ENCODE results near the gene KCNMA1. TPM values are rescaled to one million over a fixed set of nuclear protein-coding genes. Genes with fewer than 3 reads are reported as not detected.

Gene KCNMA1
- total and polyA plus RNA-seq, 10 of the 15 experiments (the other 5 are each of a cell fraction or from before 2014, with no cell fraction given): 8.5 to 77.0 (median 21.3) TPM

DNA sequence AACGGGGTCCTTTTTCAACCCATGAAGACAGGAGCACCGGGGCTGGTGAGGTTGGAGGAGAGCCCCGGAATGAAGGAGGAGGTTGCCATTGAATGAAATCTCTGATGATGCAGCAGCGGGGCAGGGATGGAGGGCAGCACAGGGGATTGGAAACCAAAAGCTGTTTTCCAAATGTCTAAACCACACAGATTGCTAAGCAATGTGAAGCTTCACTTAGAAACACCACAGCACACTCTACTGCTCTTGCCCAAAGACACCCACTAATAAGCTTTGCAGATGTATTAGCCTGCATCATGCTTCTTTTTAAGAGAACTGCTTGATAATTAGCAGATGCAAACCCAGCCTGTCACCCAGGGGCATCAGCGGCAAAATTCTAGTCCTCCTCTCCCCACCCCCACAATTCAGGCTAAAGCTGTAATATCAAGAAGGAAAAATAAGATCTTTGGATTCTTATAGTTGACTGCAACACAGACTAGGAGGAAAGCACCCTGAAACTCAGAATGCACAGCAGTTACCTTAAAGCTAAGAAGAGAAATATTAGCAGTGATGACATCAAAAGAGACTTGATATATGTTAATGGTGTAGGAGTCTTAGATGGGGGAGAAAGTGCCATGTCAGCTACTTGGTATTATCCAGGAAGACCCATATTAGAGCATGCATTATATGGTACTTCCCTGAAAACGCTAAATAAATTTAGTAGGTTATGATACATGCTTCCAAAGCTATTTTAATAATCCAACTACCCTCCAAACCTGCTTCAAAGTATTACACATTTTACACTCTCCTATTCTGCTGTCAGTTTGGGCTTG, 666.7 kb downstream of the KCNMA1 start (continued):
- TF ChIP-seq, protein P1, sequence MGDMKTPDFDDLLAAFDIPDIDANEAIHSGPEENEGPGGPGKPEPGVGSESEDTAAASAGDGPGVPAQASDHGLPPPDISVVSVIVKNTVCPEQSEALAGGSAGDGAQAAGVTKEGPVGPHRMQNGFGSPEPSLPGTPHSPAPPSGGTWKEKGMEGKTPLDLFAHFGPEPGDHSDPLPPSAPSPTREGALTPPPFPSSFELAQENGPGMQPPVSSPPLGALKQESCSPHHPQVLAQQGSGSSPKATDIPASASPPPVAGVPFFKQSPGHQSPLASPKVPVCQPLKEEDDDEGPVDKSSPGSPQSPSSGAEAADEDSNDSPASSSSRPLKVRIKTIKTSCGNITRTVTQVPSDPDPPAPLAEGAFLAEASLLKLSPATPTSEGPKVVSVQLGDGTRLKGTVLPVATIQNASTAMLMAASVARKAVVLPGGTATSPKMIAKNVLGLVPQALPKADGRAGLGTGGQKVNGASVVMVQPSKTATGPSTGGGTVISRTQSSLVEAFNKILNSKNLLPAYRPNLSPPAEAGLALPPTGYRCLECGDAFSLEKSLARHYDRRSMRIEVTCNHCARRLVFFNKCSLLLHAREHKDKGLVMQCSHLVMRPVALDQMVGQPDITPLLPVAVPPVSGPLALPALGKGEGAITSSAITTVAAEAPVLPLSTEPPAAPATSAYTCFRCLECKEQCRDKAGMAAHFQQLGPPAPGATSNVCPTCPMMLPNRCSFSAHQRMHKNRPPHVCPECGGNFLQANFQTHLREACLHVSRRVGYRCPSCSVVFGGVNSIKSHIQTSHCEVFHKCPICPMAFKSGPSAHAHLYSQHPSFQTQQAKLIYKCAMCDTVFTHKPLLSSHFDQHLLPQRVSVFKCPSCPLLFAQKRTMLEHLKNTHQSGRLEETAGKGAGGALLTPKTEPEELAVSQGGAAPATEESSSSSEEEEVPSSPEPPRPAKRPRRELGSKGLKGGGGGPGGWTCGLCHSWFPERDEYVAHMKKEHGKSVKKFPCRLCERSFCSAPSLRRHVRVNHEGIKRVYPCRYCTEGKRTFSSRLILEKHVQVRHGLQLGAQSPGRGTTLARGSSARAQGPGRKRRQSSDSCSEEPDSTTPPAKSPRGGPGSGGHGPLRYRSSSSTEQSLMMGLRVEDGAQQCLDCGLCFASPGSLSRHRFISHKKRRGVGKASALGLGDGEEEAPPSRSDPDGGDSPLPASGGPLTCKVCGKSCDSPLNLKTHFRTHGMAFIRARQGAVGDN (IDR thresholded peaks at IDR 0.05): no peak
- TF ChIP-seq ZNF217 (IDR thresholded peaks at IDR 0.05): no peak
- no peak for TF ChIP-seq TAF1 (IDR thresholded peaks at IDR 0.05; ENCODE audit: borderline replicate concordance, low read depth, low read length)

DNA sequence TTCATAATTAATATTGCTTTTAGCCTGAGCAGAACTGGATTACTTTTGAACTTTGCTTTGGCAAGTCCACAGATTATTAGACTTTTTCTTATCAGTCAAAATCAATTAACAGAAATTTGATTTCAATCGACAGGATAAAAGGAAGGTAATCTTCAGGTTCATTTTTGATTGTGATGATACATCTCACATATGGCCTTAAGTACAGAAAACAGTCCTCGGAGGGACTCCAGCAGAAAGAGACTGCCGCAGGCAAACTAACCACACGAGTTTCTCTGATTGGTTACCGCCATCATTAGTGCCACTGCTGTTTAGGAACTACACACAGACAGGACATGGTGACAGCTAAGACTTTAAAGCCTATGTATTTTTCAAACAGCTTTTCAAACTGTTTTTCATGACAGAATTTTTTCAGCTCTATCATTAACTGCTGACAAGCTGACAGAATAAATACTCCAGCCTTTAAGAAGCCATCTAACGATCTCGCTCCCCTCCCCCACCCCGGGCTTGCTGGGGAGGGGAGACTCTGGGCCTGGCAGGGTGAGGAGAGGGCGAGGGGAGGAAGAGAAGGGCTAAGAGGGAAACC, 668.2 kb downstream of the KCNMA1 start:
- ChIA-PET RAD21 (ENCODE audit: unreplicated experiment) (no interaction called here), SMC1A (ENCODE audit: uncharacterized antibody, unreplicated experiment) (no interaction called here), CTCF (no interaction called here), POLR2A (no interaction called here)
- intact Hi-C loops (cut with micrococcal nuclease; ENCODE audit: unreplicated experiment): no loop called here
- Histone ChIP-seq H3K27ac (ENCODE audit: control insufficient read depth, insufficient read depth) (no peak overlapping the region), H3K9ac (ENCODE audit: control insufficient read depth, insufficient read depth, low read length) (no peak overlapping the region), H4K20me1 (ENCODE audit: control insufficient read depth, insufficient read depth) (no peaks in the 10 kb centered on the region), H3K9me3 (replicated peaks; ENCODE audit: control insufficient read depth, insufficient read depth, low read length) (no peaks in the 10 kb centered on the region), H3K4me3 (no peak overlapping the region), H3K36me3 (ENCODE audit: control insufficient read depth in 2 of 2, insufficient read depth in 2 of 2, low read length in 1 of 2) (no peaks in the 10 kb centered on the region), H3K4me1 (ENCODE audit: control insufficient read depth, insufficient read depth, low read length) (no peaks in the 10 kb centered on the region), H3K4me2 (ENCODE audit: control insufficient read depth, insufficient read depth) (no peak overlapping the region), H2AFZ (ENCODE audit: control insufficient read depth, low read depth, low read length) (no peak overlapping the region), H3K79me2 (ENCODE audit: control insufficient read depth, insufficient read depth, low read length) (no peaks in the 10 kb centered on the region), H3K27me3 (replicated peaks in 1 of 2; ENCODE audit: control insufficient read depth in 2 of 2, insufficient read depth in 2 of 2, low read length in 1 of 2) (no peaks in the 10 kb centered on the region)
- in situ Hi-C loops (cut with MboI): no loop called here
- DNase-seq (ENCODE audit: low read depth, low spot score) (no peak), ATAC-seq (no peak), FAIRE-seq (no peak)
- no peak for TF ChIP-seq SRF (IDR thresholded peaks at IDR 0.05; ENCODE audit: low read depth in 2 of 2, low read length in 2 of 2)
- TF ChIP-seq WRNIP1 (IDR thresholded peaks at IDR 0.05; ENCODE audit: borderline replicate concordance, low read depth, low read length): no peak
- no peak for TF ChIP-seq CREM (IDR thresholded peaks at IDR 0.05; ENCODE audit: low read depth)
- TF ChIP-seq KAT2A (conservative IDR thresholded peaks at IDR 0.05; ENCODE audit: control insufficient read depth, low read depth, low read length): no peak
- TF ChIP-seq CEBPB (IDR thresholded peaks at IDR 0.05; ENCODE audit: borderline replicate concordance in 1 of 2, low read depth in 2 of 2, low read length in 2 of 2): no peak
- no peak for TF ChIP-seq ASH2L (IDR thresholded peaks at IDR 0.05; ENCODE audit: borderline replicate concordance, low read depth)
- TF ChIP-seq EGR1 (IDR thresholded peaks at IDR 0.05; ENCODE audit: borderline replicate concordance in 1 of 2, low read depth in 2 of 2, low read length in 2 of 2): no peak
- TF ChIP-seq, protein P2, sequence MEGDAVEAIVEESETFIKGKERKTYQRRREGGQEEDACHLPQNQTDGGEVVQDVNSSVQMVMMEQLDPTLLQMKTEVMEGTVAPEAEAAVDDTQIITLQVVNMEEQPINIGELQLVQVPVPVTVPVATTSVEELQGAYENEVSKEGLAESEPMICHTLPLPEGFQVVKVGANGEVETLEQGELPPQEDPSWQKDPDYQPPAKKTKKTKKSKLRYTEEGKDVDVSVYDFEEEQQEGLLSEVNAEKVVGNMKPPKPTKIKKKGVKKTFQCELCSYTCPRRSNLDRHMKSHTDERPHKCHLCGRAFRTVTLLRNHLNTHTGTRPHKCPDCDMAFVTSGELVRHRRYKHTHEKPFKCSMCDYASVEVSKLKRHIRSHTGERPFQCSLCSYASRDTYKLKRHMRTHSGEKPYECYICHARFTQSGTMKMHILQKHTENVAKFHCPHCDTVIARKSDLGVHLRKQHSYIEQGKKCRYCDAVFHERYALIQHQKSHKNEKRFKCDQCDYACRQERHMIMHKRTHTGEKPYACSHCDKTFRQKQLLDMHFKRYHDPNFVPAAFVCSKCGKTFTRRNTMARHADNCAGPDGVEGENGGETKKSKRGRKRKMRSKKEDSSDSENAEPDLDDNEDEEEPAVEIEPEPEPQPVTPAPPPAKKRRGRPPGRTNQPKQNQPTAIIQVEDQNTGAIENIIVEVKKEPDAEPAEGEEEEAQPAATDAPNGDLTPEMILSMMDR (IDR thresholded peaks at IDR 0.05 in 2 of 3, conservative IDR thresholded peaks at IDR 0.05 in 1 of 3; ENCODE audit: control insufficient read depth in 2 of 3, extremely low read depth in 1 of 3, insufficient read depth in 1 of 3, low read depth in 3 of 3, low read length in 3 of 3): no peak
- TF ChIP-seq IKZF1 (conservative IDR thresholded peaks at IDR 0.05): no peak
- TF ChIP-seq HDAC6 (IDR thresholded peaks at IDR 0.05; ENCODE audit: unreplicated experiment): no peak
- TF ChIP-seq ZNF274 (IDR thresholded peaks at IDR 0.05; ENCODE audit: insufficient read depth, insufficient read length): no peak
- no peak for TF ChIP-seq STAT1 (conservative IDR thresholded peaks at IDR 0.05)
- TF ChIP-seq NFYA (IDR thresholded peaks at IDR 0.05; ENCODE audit: borderline replicate concordance, low read depth, low read length): no peak
- no peak for TF ChIP-seq GATAD2B (conservative IDR thresholded peaks at IDR 0.05; ENCODE audit: low read depth)
- BruUV-seq (replicated peaks): no TSS peak
- WGBS (ENCODE audit: insufficient coverage, insufficient replicate concordance, low lambda C conversion rate, missing lambda C conversion rate): 57% methylated on average over 7 of the region's 9 CpGs
